Measurements from ENCODE around the gene SUPT6H.
"Not testable (repeated sequence)": the region's sequence is repeated elsewhere in the genome, so short reads cannot be mapped to it uniquely, and the experiment has no call there.

The SUPT6H gene

DNA sequence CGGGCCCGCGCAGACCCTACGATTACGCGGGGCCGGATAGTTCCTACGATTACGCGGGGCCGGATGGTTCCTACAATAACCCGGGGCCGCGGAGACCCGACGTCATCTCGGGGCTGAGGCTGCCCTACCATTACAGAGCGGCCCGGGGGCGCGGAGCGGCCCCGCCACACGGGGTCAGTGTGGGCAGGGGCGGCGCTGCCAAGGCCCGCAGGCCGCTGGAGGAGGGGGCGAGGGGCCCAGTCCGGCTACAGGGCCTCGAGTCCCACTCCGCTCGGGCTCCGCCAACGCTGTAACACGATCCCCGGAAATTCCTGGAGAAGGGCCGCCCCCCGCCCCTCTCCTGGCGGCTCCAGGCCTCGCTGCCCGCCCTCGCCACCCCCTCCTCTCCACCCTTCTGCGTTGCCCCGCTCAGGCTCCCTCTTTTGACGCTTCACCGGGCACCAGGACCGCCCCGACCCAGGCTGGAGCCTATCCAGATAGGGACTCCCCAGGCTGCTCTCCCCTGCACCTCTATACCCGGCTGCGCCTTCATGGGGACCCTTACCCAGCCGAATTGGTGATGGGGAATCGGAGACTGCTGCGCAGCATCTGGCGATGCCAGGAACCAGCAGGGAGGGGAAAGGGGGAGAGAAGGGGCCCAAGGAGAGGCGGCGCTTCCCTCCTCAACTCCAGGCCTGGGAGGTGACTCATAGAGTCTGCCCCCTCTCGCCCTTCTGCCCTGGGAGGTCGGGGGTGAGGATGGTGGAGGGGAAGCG, 55.8 kb downstream of the SUPT6H start, which contains the start of gene RAB34:
TSS of gene RAB34 (minus strand) at position 291 of the 755 bp plus-strand sequence. CDS start 602 bp downstream, outside the sequence.
- DNase-seq (ENCODE audit: extremely low spot score) = peak; percentile 39
- POLR2A ChIA-PET = interaction anchor here (1.2 to 1.4 kb wide), 2 partner anchors 9 to 10 kb away, joined by 6 to 9 read pairs; partner anchors contain the start of gene TLCD1
- TF ChIP-seq L3MBTL2 (conservative IDR thresholded peaks at IDR 0.05) = peak; percentile 55
- TF ChIP-seq FOXM1 (IDR thresholded peaks at IDR 0.05; ENCODE audit: borderline replicate concordance) = no peak
- TF ChIP-seq SUZ12 (IDR thresholded peaks at IDR 0.05) = no peak
- no peak for TF ChIP-seq ZNF384 (IDR thresholded peaks at IDR 0.05)
- TF ChIP-seq BHLHE40 (IDR thresholded peaks at IDR 0.05; ENCODE audit: borderline replicate concordance) = no peak
- CTCF ChIA-PET = no interaction called here

DNA sequence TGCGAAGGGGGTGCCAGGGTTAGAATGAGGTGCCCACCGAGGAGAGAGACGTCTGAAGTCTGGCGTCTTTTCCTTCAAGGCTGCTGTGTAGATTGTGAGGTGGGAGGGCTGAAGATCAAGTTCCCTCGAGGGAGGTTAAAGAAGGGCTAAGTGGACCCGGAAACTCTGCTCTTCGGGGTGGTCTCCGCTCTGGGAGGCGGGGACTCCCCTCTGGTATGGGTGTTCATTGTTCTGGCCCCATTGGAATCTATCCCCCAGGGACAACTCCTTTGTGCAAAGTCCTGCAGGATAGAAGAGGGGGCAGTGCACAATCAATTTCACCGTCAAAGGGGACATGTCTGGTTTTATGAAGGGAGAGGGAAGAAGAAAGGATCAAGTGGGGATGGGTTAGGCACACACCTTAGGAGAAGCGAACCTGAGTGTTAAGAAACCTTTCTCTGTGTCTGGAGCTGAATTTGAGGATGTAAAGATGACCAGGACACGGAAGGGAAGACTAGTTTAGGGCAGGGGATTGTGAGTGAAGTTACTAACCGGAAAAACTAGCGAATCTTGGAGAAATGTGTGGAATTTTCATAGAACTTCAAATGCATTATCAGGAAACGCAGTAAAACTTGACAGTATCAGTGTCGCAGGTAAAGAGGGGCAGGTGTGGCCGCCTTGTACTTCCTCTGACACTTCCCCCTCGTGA, 56.5 kb downstream of the SUPT6H start:
- CTCF ChIA-PET = no interaction called here
- POLR2A ChIA-PET = interaction anchor here (1.0 to 11.6 kb wide), 5 partner anchors 12 to 90 kb away, joined by 4 to 309 read pairs (median 7); partner anchors contain the start of gene PROCA1
- no peak for DNase-seq (ENCODE audit: extremely low spot score)
- TF ChIP-seq LEF1 (IDR thresholded peaks at IDR 0.05; ENCODE audit: borderline replicate concordance) = no peak
- no peak for TF ChIP-seq PKNOX1 (IDR thresholded peaks at IDR 0.05)
- TF ChIP-seq SP1 (IDR thresholded peaks at IDR 0.05) = no peak
- no peak for TF ChIP-seq ZNF384 (IDR thresholded peaks at IDR 0.05)
- TF ChIP-seq FOXM1 (IDR thresholded peaks at IDR 0.05; ENCODE audit: borderline replicate concordance) = no peak
- no peak for TF ChIP-seq FOXK2 (IDR thresholded peaks at IDR 0.05)

GRCh38 chr17:28719021-28719433, 57.0 kb downstream of the SUPT6H start:
- CTCF ChIA-PET = interaction anchor here (0.7 to 1.3 kb wide), 2 partner anchors 8 to 234 kb away, joined by 4 read pairs; no protein-coding TSS in a partner anchor
- POLR2A ChIA-PET = interaction anchor here (0.6 to 11.6 kb wide), 49 partner anchors 9 to 489 kb away, joined by 3 to 309 read pairs (median 5); partner anchors contain the start of genes ALDOC, BLTP2, DHRS13 and FAM222B
- DNase-seq (ENCODE audit: extremely low spot score) = no peak
- TF ChIP-seq CTBP1 (IDR thresholded peaks at IDR 0.05; ENCODE audit: borderline replicate concordance) (no peak), SP1 (IDR thresholded peaks at IDR 0.05) (no peak), PKNOX1 (IDR thresholded peaks at IDR 0.05) (no peak), NFRKB (IDR thresholded peaks at IDR 0.05) (no peak), ARNT (IDR thresholded peaks at IDR 0.05) (no peak), L3MBTL2 (conservative IDR thresholded peaks at IDR 0.05) (no peak), FOXM1 (IDR thresholded peaks at IDR 0.05; ENCODE audit: borderline replicate concordance) (no peak), SUZ12 (IDR thresholded peaks at IDR 0.05) (no peak), ELF4 (IDR thresholded peaks at IDR 0.05) (no peak), BHLHE40 (IDR thresholded peaks at IDR 0.05; ENCODE audit: borderline replicate concordance) (no peak), ZNF384 (IDR thresholded peaks at IDR 0.05) (no peak), FOXK2 (IDR thresholded peaks at IDR 0.05) (no peak), HDGF (IDR thresholded peaks at IDR 0.05; ENCODE audit: borderline replicate concordance) (no peak), LEF1 (IDR thresholded peaks at IDR 0.05; ENCODE audit: borderline replicate concordance) (no peak), FOXA1 (IDR thresholded peaks at IDR 0.05) (no peak)

- ChIA-PET POLR2A (interaction anchor here (0.7 to 11.6 kb wide), 27 partner anchors 8 to 265 kb away, joined by 3 to 309 read pairs (median 7); partner anchors contain the start of genes ALDOC, DHRS13, FAM222B and NEK8), CTCF (interaction anchor here (0.9 to 1.3 kb wide), 3 partner anchors 10 to 73 kb away, joined by 3 to 5 read pairs (median 4); no protein-coding TSS in a partner anchor)
- no peak for DNase-seq (ENCODE audit: extremely low spot score)
- TF ChIP-seq HDGF (IDR thresholded peaks at IDR 0.05; ENCODE audit: borderline replicate concordance) (0 out of 2 replicates have a peak, but pooled peaks have one; percentile 5), FOXA1 (IDR thresholded peaks at IDR 0.05) (no peak)
These were observed 58.4 kb downstream of the SUPT6H start for GRCh38 chr17:28720247-28720996.

DNA sequence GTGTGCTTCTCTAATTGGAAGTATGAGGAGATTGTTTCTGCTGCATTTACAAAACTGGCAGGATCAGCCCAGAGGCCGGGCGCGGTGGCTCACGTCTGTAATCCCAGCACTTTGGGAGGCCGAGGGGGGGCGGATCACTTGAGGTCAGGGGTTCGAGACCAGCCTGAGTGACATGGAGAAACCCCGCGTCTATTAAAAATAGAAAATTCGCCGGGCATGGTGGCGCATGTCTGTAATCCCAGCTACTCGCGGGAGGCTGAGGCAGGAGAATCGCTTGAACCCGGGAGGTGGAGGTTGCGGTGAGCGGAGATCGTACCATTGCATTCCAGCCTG, 59.0 kb downstream of the SUPT6H start:
- ChIA-PET POLR2A (interaction anchor here (1.2 to 11.6 kb wide), 8 partner anchors 15 to 228 kb away, joined by 3 to 309 read pairs (median 5); partner anchors contain the start of genes PROCA1, SDF2 and SUPT6H), CTCF (interaction anchor here (0.9 to 1.2 kb wide), 3 partner anchors 43 to 182 kb away, joined by 3 to 5 read pairs (median 3); no protein-coding TSS in a partner anchor)
- not testable (repeated sequence) for DNase-seq (ENCODE audit: extremely low spot score)

DNA sequence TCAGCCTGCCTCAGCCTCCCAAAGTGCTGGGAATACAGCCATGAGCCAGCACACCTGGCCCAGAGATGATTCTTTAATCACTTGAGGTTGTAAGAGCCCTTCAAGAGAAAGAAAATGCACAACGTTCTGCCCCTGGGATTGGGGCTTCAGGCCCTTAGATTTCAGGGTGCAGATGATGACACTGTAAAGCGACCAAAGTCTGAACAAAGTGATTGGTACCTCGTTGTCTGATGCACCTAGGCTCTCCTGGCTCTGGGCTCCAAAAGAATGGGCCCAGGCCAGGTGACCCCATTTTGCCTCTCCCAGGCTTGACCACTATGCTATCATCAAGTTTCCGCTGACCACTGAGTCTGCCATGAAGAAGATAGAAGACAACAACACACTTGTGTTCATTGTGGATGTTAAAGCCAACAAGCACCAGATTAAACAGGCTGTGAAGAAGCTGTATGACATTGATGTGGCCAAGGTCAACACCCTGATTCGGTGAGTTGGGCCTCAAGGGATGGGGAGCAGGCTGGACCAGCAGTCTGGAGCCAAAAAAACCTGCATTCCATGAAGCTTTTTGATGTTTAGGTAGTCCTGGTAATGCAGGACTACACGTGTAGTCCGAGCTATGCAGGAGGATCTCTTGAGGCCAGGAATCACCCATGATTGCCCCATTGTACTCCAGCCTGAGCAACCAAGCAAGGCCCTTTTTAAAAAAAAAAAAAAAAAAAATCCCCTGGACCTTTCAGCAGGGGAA, 60.6 kb downstream of the SUPT6H start:
- DNase-seq (ENCODE audit: extremely low spot score) = no peak
- ChIA-PET POLR2A (interaction anchor here (1.0 to 11.6 kb wide), 3 partner anchors 16 to 27 kb away, joined by 3 to 309 read pairs (median 4); partner anchors contain the start of gene PROCA1), CTCF (interaction anchor here (1.8 kb wide), 1 partner anchor 11 kb away, joined by 10 read pairs; the partner anchor contains the start of gene PROCA1)
- TF ChIP-seq ELF4 (IDR thresholded peaks at IDR 0.05) (no peak), ZNF384 (IDR thresholded peaks at IDR 0.05) (no peak), LEF1 (IDR thresholded peaks at IDR 0.05; ENCODE audit: borderline replicate concordance) (no peak), L3MBTL2 (conservative IDR thresholded peaks at IDR 0.05) (no peak), FOXA1 (IDR thresholded peaks at IDR 0.05) (no peak), TARDBP (IDR thresholded peaks at IDR 0.05) (no peak), ARNT (IDR thresholded peaks at IDR 0.05) (no peak), HDGF (IDR thresholded peaks at IDR 0.05; ENCODE audit: borderline replicate concordance) (no peak), SP1 (IDR thresholded peaks at IDR 0.05) (no peak), FOXM1 (IDR thresholded peaks at IDR 0.05; ENCODE audit: borderline replicate concordance) (no peak), FOXK2 (IDR thresholded peaks at IDR 0.05) (no peak), CTBP1 (IDR thresholded peaks at IDR 0.05; ENCODE audit: borderline replicate concordance) (no peak)
